ENCODE measurements around the gene PCNX1.
"Not testable (repeated sequence)": the region's sequence is repeated elsewhere in the genome, so short reads cannot be mapped to it uniquely, and the experiment has no call there.

PCNX1 gene

GRCh38 chr14:71135911-71136310 lies 228.7 kb downstream of the PCNX1 start:
- DNase-seq = no peak

- no peak for DNase-seq
Observed at GRCh38 chr14:71136386-71137060, 229.3 kb downstream of the PCNX1 start.

GRCh38 chr14:71137536-71138447 lies 230.5 kb downstream of the PCNX1 start:
- DNase-seq = no peak

GRCh38 chr14:71138448-71139293 lies 231.4 kb downstream of the PCNX1 start:
- DNase-seq = no peak

GRCh38 chr14:71139294-71139946 lies 232.2 kb downstream of the PCNX1 start:
- DNase-seq = no peak

- no peak for DNase-seq
Observed at GRCh38 chr14:71140157-71140556, 232.9 kb downstream of the PCNX1 start.

- DNase-seq = no peak
Observed at GRCh38 chr14:71141701-71142374, 234.6 kb downstream of the PCNX1 start.

GRCh38 chr14:71142375-71143038 lies 235.2 kb downstream of the PCNX1 start:
- no peak for DNase-seq

- DNase-seq = no peak
Observed at GRCh38 chr14:71143381-71144290, 236.4 kb downstream of the PCNX1 start.

GRCh38 chr14:71147335-71147734 lies 240.1 kb downstream of the PCNX1 start:
- DNase-seq = not testable (repeated sequence)

- DNase-seq = no peak
Observed at GRCh38 chr14:71148627-71149026, 241.4 kb downstream of the PCNX1 start.

GRCh38 chr14:71150737-71151136 lies 243.5 kb downstream of the PCNX1 start:
- no peak for DNase-seq

GRCh38 chr14:71155743-71156142 lies 248.5 kb downstream of the PCNX1 start:
- no peak for DNase-seq

- DNase-seq = no peak
Observed at GRCh38 chr14:71163050-71163841, 256.0 kb downstream of the PCNX1 start.

- DNase-seq = no peak
Observed at GRCh38 chr14:71163842-71164629, 256.8 kb downstream of the PCNX1 start.
